Bronchial epithelial cell (primary cell): Measurements from ENCODE around the gene TLCD3A. TPM values are rescaled to one million over a fixed set of nuclear protein-coding genes. Genes with fewer than 3 reads are reported as not detected.
"Not testable (repeated sequence)": the region's sequence is repeated elsewhere in the genome, so short reads cannot be mapped to it uniquely, and the experiment has no call there.

ENCODE experiments used
- DNase-seq: peaks from one replicate; pipeline ENCODE4 v3.0.0-alpha.2; 2010; ENCODE audit warnings: low read depth
- FAIRE-seq: peaks from 2 replicates; lab custom pipeline; 2011; peaks lifted over from hg19 to GRCh38; lab: Jason Lieb, UNC
- H3K27me3 ChIP-seq: 2 replicates; pipeline ENCODE4 v1.5.1; 2011; ENCODE audit warnings: low read length; ENCODE audit not compliant: control insufficient read depth, insufficient read depth
- H3K36me3 ChIP-seq: 2 replicates; pipeline ENCODE4 v1.5.1; 2011; ENCODE audit warnings: low read length; ENCODE audit not compliant: control insufficient read depth, insufficient read depth
- H3K4me3 ChIP-seq: 2 replicates; pipeline ENCODE4 v1.5.1; 2011; ENCODE audit warnings: mild to moderate bottlenecking, low read depth, low read length, control low read depth
- CTCF ChIP-seq: IDR thresholded peaks from 2 replicates; pipeline ENCODE4 v1.5.1; 2011; ENCODE audit warnings: mild to moderate bottlenecking, moderate library complexity, low read length, control low read depth, inconsistent platforms; ENCODE audit not compliant: insufficient read depth, severe bottlenecking
- total RNA-seq: library from RNA; depleted of rRNA; stranded (reverse); fragments of >200 nt; gene quantifications from 2 replicates; pipeline ENCODE4 v1.2.1, GENCODE V29; 2014

TLCD3A gene
- total RNA-seq, 1 donor from 2014 or later = 47.7 TPM

- Histone ChIP-seq H3K36me3 (peaks cover 31% of the 10 kb centered on the region), H3K27me3 (no peaks in the 10 kb centered on the region), H3K4me3 (no peak overlapping the region)
- no peak for TF ChIP-seq CTCF
- FAIRE-seq (no peak), DNase-seq (no peak)
These were observed 13.8 kb downstream of the TLCD3A start for GRCh38 chr17:746181-746580.

- no peak for FAIRE-seq
- H3K27me3 ChIP-seq = no peaks in the 10 kb centered on the region
- no peak overlapping the region for H3K4me3 ChIP-seq
- peaks cover 28% of the 10 kb centered on the region for H3K36me3 ChIP-seq
- DNase-seq = no peak
- TF ChIP-seq CTCF = no peak
These were observed 14.6 kb downstream of the TLCD3A start for GRCh38 chr17:746783-747629.

GRCh38 chr17:748604-749003 is 16.2 kb downstream of the TLCD3A start:
- H3K27me3 ChIP-seq, H3K4me3 ChIP-seq, FAIRE-seq, DNase-seq: not testable (repeated sequence)
- peaks cover 28% of the 10 kb centered on the region for H3K36me3 ChIP-seq

GRCh38 chr17:749359-749758 is 17.0 kb downstream of the TLCD3A start:
- H3K4me3 ChIP-seq, H3K27me3 ChIP-seq, DNase-seq: not testable (repeated sequence)
- FAIRE-seq = peak; percentile 70
- peaks cover 26% of the 10 kb centered on the region for H3K36me3 ChIP-seq

- no peak for FAIRE-seq
- DNase-seq = peak; percentile 35
- H3K4me3 ChIP-seq = peak overlapping the region; percentile 73
These were observed 18.1 kb downstream of the TLCD3A start for GRCh38 chr17:750431-751037.

GRCh38 chr17:751269-752001 is 19.0 kb downstream of the TLCD3A start:
- H3K27me3 ChIP-seq = no peaks in the 10 kb centered on the region
- H3K36me3 ChIP-seq = peaks cover 12% of the 10 kb centered on the region
- TF ChIP-seq CTCF = no peak
- no peak for FAIRE-seq
- DNase-seq = peak; percentile 28
- H3K4me3 ChIP-seq = peak overlapping the region; percentile 73

More at GRCh38 chr17:750431-751037, 18.1 kb downstream of the TLCD3A start:
- no peak for TF ChIP-seq CTCF
- peaks cover 17% of the 10 kb centered on the region for H3K36me3 ChIP-seq
- H3K27me3 ChIP-seq = no peaks in the 10 kb centered on the region
